HG02870 (cell line): ENCODE results near the gene EPS8L3.
"Not testable (repeated sequence)": the region's sequence is repeated elsewhere in the genome, so short reads cannot be mapped to it uniquely, and the experiment has no call there.

Experiments
- ATAC-seq: cut with Tn5 transposase; IDR thresholded peaks from one replicate; pipeline ENCODE4 v1.9.1; 2021; ENCODE audit warnings: mild to moderate bottlenecking, moderate library complexity; ENCODE audit not compliant: unreplicated experiment

Gene EPS8L3

GRCh38 chr1:109782514-109782913 lies 18.8 kb upstream of the EPS8L3 start:
- ATAC-seq: no peak

- ATAC-seq: no peak
Measured at GRCh38 chr1:109781806-109782205, 18.1 kb upstream of the EPS8L3 start.

- no peak for ATAC-seq
Measured at GRCh38 chr1:109780982-109781381, 17.3 kb upstream of the EPS8L3 start.

- no peak for ATAC-seq
Measured at GRCh38 chr1:109777980-109778625, 14.4 kb upstream of the EPS8L3 start.

GRCh38 chr1:109777436-109777835 lies 13.7 kb upstream of the EPS8L3 start:
- no peak for ATAC-seq

GRCh38 chr1:109776911-109777310 lies 13.2 kb upstream of the EPS8L3 start:
- ATAC-seq: peak; percentile 58

GRCh38 chr1:109776206-109776835 lies 12.6 kb upstream of the EPS8L3 start:
- ATAC-seq: no peak

- ATAC-seq: no peak
Measured at GRCh38 chr1:109775398-109775797, 11.7 kb upstream of the EPS8L3 start.

GRCh38 chr1:109773900-109774485 lies 10.3 kb upstream of the EPS8L3 start:
- ATAC-seq: no peak

- peak; percentile 56 for ATAC-seq
Measured at GRCh38 chr1:109773203-109773899, 9.6 kb upstream of the EPS8L3 start.

- no peak for ATAC-seq
Measured at GRCh38 chr1:109772658-109773202, 9.0 kb upstream of the EPS8L3 start.

- no peak for ATAC-seq
Measured at GRCh38 chr1:109771712-109772657, 8.3 kb upstream of the EPS8L3 start.

GRCh38 chr1:109770331-109771095 lies 6.8 kb upstream of the EPS8L3 start:
- ATAC-seq: no peak

GRCh38 chr1:109769330-109770078 lies 5.8 kb upstream of the EPS8L3 start:
- no peak for ATAC-seq

GRCh38 chr1:109768820-109769219 lies 5.1 kb upstream of the EPS8L3 start:
- no peak for ATAC-seq

GRCh38 chr1:109768335-109768650 lies 4.6 kb upstream of the EPS8L3 start:
- ATAC-seq: no peak

- no peak for ATAC-seq
Measured at GRCh38 chr1:109767637-109768334, 4.1 kb upstream of the EPS8L3 start.

- not testable (repeated sequence) for ATAC-seq
Measured at GRCh38 chr1:109766991-109767636, 3.4 kb upstream of the EPS8L3 start.
